OCI-LY1 (cell line): Measurements from ENCODE around the gene PGAM4.

Experiments
- CTCF ChIP-seq: fragments of 200-600 bp; sonication (generic), shearing (Covaris generic); IDR thresholded peaks from 2 replicates; pipeline ENCODE4 v1.5.1; 2017; ENCODE audit warnings: mild to moderate bottlenecking, antibody characterized with exemption, low read length, moderate library complexity, mixed read lengths
- EZH2 ChIP-seq: fragments of 200-600 bp; sonication (generic), shearing (Covaris generic); IDR thresholded peaks from 2 replicates; pipeline ENCODE4 v1.8.0; 2017; ENCODE audit warnings: borderline replicate concordance, mixed run types, mild to moderate bottlenecking, antibody characterized with exemption, low read length, moderate library complexity, mixed read lengths

GRCh38 chrX:77953708-77954107 is 15.7 kb downstream of the PGAM4 start:
- no peak for TF ChIP-seq CTCF
- TF ChIP-seq EZH2, result no peak
